Measurements from ENCODE around the gene DUSP15.

GRCh38 chr20:31869942-31870725, at the start of gene DUSP15, which contains the start of gene TTLL9:
- no peak for TF ChIP-seq POLR2A (IDR thresholded peaks at IDR 0.05)
- TF ChIP-seq, protein P1, sequence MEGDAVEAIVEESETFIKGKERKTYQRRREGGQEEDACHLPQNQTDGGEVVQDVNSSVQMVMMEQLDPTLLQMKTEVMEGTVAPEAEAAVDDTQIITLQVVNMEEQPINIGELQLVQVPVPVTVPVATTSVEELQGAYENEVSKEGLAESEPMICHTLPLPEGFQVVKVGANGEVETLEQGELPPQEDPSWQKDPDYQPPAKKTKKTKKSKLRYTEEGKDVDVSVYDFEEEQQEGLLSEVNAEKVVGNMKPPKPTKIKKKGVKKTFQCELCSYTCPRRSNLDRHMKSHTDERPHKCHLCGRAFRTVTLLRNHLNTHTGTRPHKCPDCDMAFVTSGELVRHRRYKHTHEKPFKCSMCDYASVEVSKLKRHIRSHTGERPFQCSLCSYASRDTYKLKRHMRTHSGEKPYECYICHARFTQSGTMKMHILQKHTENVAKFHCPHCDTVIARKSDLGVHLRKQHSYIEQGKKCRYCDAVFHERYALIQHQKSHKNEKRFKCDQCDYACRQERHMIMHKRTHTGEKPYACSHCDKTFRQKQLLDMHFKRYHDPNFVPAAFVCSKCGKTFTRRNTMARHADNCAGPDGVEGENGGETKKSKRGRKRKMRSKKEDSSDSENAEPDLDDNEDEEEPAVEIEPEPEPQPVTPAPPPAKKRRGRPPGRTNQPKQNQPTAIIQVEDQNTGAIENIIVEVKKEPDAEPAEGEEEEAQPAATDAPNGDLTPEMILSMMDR (IDR thresholded peaks at IDR 0.05), result no peak
